ENCODE measurements around the gene TPST1.
"Not testable (repeated sequence)": the region's sequence is repeated elsewhere in the genome, so short reads cannot be mapped to it uniquely, and the experiment has no call there.

The TPST1 gene

DNA sequence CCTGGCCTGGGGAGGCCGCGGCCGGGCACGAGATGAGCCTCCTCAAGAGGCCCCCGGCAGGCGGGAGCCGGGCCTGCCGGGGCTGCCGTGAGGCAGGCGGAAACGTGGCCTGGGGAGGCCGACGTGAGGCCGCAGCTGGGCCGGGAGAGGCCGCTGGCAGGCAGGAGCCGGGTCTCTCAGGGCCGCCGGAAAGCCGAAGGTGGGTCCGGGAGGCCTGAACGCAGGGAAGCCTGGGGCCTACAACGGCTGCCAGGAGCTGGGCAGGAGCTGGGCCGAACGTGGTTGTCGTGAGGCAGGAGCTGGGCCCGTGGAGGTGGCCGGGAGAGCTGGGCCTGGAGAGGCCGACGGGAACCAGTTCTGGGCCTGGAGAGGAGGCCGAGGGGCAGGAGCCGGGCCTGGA, 171.9 kb downstream of the TPST1 start:
- H3K27me3 Mint-ChIP-seq (ENCODE audit: low read depth) = no peaks in the 10 kb centered on the region
- TF ChIP-seq, protein P1, sequence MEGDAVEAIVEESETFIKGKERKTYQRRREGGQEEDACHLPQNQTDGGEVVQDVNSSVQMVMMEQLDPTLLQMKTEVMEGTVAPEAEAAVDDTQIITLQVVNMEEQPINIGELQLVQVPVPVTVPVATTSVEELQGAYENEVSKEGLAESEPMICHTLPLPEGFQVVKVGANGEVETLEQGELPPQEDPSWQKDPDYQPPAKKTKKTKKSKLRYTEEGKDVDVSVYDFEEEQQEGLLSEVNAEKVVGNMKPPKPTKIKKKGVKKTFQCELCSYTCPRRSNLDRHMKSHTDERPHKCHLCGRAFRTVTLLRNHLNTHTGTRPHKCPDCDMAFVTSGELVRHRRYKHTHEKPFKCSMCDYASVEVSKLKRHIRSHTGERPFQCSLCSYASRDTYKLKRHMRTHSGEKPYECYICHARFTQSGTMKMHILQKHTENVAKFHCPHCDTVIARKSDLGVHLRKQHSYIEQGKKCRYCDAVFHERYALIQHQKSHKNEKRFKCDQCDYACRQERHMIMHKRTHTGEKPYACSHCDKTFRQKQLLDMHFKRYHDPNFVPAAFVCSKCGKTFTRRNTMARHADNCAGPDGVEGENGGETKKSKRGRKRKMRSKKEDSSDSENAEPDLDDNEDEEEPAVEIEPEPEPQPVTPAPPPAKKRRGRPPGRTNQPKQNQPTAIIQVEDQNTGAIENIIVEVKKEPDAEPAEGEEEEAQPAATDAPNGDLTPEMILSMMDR (IDR thresholded peaks at IDR 0.05; ENCODE audit: unreplicated experiment in 3 of 3) = no peak
- peaks cover 48% of the 10 kb centered on the region for H3K36me3 Mint-ChIP-seq (ENCODE audit: low read depth)
- H3K4me1 Mint-ChIP-seq = peaks cover 7% of the 10 kb centered on the region
- peaks cover 3% of the 10 kb centered on the region for H3K9me3 Mint-ChIP-seq
- H3K27ac Mint-ChIP-seq = no peak overlapping the region
- no peak overlapping the region for H3K4me3 Mint-ChIP-seq

DNA sequence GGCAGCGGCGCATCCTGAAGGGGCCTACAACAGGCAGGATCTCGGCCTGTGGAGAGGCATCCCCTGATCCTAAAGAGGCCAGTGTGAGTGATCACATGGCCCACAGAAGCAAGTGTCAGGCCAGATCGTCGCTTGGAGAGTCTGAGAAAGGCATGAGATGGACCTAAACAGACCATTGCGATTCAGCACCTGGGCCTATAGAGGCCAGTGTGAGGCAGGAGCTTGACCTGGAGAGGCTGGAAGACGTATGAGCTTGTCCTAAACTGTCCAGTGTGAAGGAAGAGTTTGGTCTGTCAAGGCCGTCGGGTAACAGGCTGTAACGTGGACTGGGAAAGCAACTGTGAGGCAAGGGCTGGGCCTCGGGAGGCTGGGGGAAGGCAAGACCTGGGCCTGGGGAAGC, 172.6 kb downstream of the TPST1 start:
- peaks cover 7% of the 10 kb centered on the region for H3K4me1 Mint-ChIP-seq

GRCh38 chr7:66379542-66380160, 174.5 kb downstream of the TPST1 start:
- peaks cover 52% of the 10 kb centered on the region for H3K36me3 Mint-ChIP-seq (ENCODE audit: low read depth)
- H3K9me3 Mint-ChIP-seq = peaks cover 3% of the 10 kb centered on the region
- no peak overlapping the region for H3K4me3 Mint-ChIP-seq
- H3K27ac Mint-ChIP-seq = no peak overlapping the region
- no peaks in the 10 kb centered on the region for H3K27me3 Mint-ChIP-seq (ENCODE audit: low read depth)
- H3K4me1 Mint-ChIP-seq = no peaks in the 10 kb centered on the region
- TF ChIP-seq, protein P1 (IDR thresholded peaks at IDR 0.05; ENCODE audit: unreplicated experiment in 3 of 3) = no peak

More for the DNA sequence above, 172.6 kb downstream of the TPST1 start:
- Mint-ChIP-seq H3K4me3 (no peak overlapping the region), H3K27me3 (ENCODE audit: low read depth) (no peaks in the 10 kb centered on the region), H3K36me3 (ENCODE audit: low read depth) (peaks cover 54% of the 10 kb centered on the region), H3K9me3 (peaks cover 3% of the 10 kb centered on the region), H3K27ac (no peak overlapping the region)
- TF ChIP-seq, protein P1 (IDR thresholded peaks at IDR 0.05; ENCODE audit: unreplicated experiment in 3 of 3) = no peak

GRCh38 chr7:66380272-66380888, 175.2 kb downstream of the TPST1 start:
- peaks cover 3% of the 10 kb centered on the region for H3K9me3 Mint-ChIP-seq
- TF ChIP-seq, protein P1 (IDR thresholded peaks at IDR 0.05; ENCODE audit: unreplicated experiment in 3 of 3) = no peak
- H3K27ac Mint-ChIP-seq = no peak overlapping the region
- H3K36me3 Mint-ChIP-seq (ENCODE audit: low read depth) = peaks cover 52% of the 10 kb centered on the region
- no peaks in the 10 kb centered on the region for H3K4me1 Mint-ChIP-seq
- no peak overlapping the region for H3K4me3 Mint-ChIP-seq
- no peaks in the 10 kb centered on the region for H3K27me3 Mint-ChIP-seq (ENCODE audit: low read depth)

- not testable (repeated sequence) for H3K4me3 Mint-ChIP-seq; H3K27me3 Mint-ChIP-seq (ENCODE audit: low read depth); H3K27ac Mint-ChIP-seq; H3K9me3 Mint-ChIP-seq; H3K4me1 Mint-ChIP-seq
- peaks cover 46% of the 10 kb centered on the region for H3K36me3 Mint-ChIP-seq (ENCODE audit: low read depth)
Observed at GRCh38 chr7:66382182-66382923, 177.2 kb downstream of the TPST1 start.

GRCh38 chr7:66385191-66385905, 180.2 kb downstream of the TPST1 start:
- peaks cover 28% of the 10 kb centered on the region for H3K36me3 Mint-ChIP-seq (ENCODE audit: low read depth)
- H3K9me3 Mint-ChIP-seq; H3K4me3 Mint-ChIP-seq; H3K27ac Mint-ChIP-seq; H3K27me3 Mint-ChIP-seq (ENCODE audit: low read depth); H3K4me1 Mint-ChIP-seq: not testable (repeated sequence)

DNA sequence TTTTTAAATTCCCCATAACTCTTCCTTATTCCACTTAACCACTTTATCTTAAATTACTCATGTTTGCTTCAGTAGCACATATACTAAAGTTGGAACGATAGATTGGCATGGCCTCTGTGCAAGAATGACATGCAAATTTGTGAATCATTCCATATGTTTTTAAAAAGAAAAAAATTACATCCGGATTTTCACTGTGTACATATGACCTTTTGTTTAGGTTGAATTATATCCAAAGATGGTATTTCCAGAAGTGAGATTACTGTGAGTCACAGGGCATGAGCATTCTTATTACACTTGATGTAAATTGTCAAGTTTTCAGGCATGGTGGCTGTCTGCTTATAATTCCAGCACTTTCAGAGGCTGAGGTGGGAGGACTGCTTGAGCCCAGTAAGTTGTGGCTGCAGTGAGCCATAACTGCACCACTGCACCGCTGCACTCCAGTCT, 190.0 kb downstream of the TPST1 start:
- H3K27me3 Mint-ChIP-seq (ENCODE audit: low read depth); H3K9me3 Mint-ChIP-seq; H3K4me3 Mint-ChIP-seq; H3K27ac Mint-ChIP-seq; H3K4me1 Mint-ChIP-seq: not testable (repeated sequence)
- H3K36me3 Mint-ChIP-seq (ENCODE audit: low read depth) = peaks cover 47% of the 10 kb centered on the region

- H3K27ac Mint-ChIP-seq; H3K4me1 Mint-ChIP-seq; H3K4me3 Mint-ChIP-seq; H3K9me3 Mint-ChIP-seq; H3K27me3 Mint-ChIP-seq (ENCODE audit: low read depth): not testable (repeated sequence)
- H3K36me3 Mint-ChIP-seq (ENCODE audit: low read depth) = peaks cover 51% of the 10 kb centered on the region
Observed at GRCh38 chr7:66396052-66396451, 190.9 kb downstream of the TPST1 start.

- Mint-ChIP-seq H3K9me3 (peaks cover 11% of the 10 kb centered on the region), H3K36me3 (ENCODE audit: low read depth) (peaks cover 61% of the 10 kb centered on the region)
- not testable (repeated sequence) for H3K27me3 Mint-ChIP-seq (ENCODE audit: low read depth); H3K4me1 Mint-ChIP-seq; H3K4me3 Mint-ChIP-seq; H3K27ac Mint-ChIP-seq
Observed at GRCh38 chr7:66398841-66399240, 193.7 kb downstream of the TPST1 start.
